B cell (primary cell): ENCODE data around the gene NREP. TPM values are rescaled to one million over a fixed set of nuclear protein-coding genes. Genes with fewer than 3 reads are reported as not detected.

Source experiments
- polyA plus RNA-seq: library from polyadenylated mRNA; depleted of rRNA; stranded (reverse); fragments of >200 nt; gene quantifications from 2 replicates; pipeline ENCODE4 v1.2.3, GENCODE V29; 2012
- small RNA-seq: library from RNA; depleted of rRNA; stranded (forward); fragments of <200 nt; gene quantifications from one replicate; pipeline ENCODE3, GENCODE V24; 2012; ENCODE audit warnings: low replicate concordance, low read depth; ENCODE audit not compliant: insufficient read length
- total RNA-seq, 2 donors: library from RNA; stranded (reverse); fragments of 120-200 nt in 1 of 2; gene quantifications; 1 replicate in 1 of 2; 2 replicates in 1 of 2; pipeline versions ENCODE4 v1.2.3 to v1.2.4, GENCODE V29; 2013 to 2022

NREP gene
- total and polyA plus RNA-seq, 2 donors (not counting 1 experiment from before 2014, with no cell fraction given): 6.7 to 17.0 TPM

Small RNAs within 50 kb of the gene (small RNA-seq; reads per million reads assigned to genes)
- gene RN7SKP57: not detected

Other genes with a start within 250 kb of the NREP start
- 28.5 and 31.1 TPM in 2 replicates for gene STARD4, start 244.7 kb downstream of the NREP start, total RNA-seq
- 7.6 and 19.2 TPM in 2 replicates for gene STARD4, start 244.7 kb downstream of the NREP start, polyA plus RNA-seq